Measurements from ENCODE around the gene KCNE1. TPM values are rescaled to one million over a fixed set of nuclear protein-coding genes. Genes with fewer than 3 reads are reported as not detected.

KCNE1 gene
- total RNA-seq, 1 donor from 2014 or later, result 21.7 TPM

GRCh38 chr21:34526618-34527290 is 14.7 kb upstream of the KCNE1 start:
- Histone ChIP-seq H3K4me1 (peaks cover 51% of the 10 kb centered on the region), H3K4me3 (peak overlapping the region; percentile 48), H3K27me3 (ENCODE audit: low read depth) (no peaks in the 10 kb centered on the region), H3K36me3 (peaks cover 3% of the 10 kb centered on the region), H3K9me3 (no peaks in the 10 kb centered on the region), H3K27ac (peak overlapping the region; percentile 91)
- intact Hi-C loops (cut with DNase I), result no loop called here
- DNase-seq (peak; percentile 62), ATAC-seq (peak; percentile 93 to 94)
- TF ChIP-seq CTCF (IDR thresholded peaks at IDR 0.05), result no peak

GRCh38 chr21:34526241-34526617 is 14.2 kb upstream of the KCNE1 start:
- Histone ChIP-seq H3K4me1 (peaks cover 56% of the 10 kb centered on the region), H3K27ac (peak overlapping the region; percentile 91), H3K36me3 (peaks cover 9% of the 10 kb centered on the region), H3K4me3 (peak overlapping the region; percentile 48), H3K9me3 (no peaks in the 10 kb centered on the region), H3K27me3 (ENCODE audit: low read depth) (no peaks in the 10 kb centered on the region)
- no peak for TF ChIP-seq CTCF (IDR thresholded peaks at IDR 0.05)
- ATAC-seq, result no peak
- intact Hi-C loops (cut with DNase I), result no loop called here
- no peak for DNase-seq

- intact Hi-C loops (cut with DNase I), result no loop called here
- no peak for TF ChIP-seq CTCF (IDR thresholded peaks at IDR 0.05)
- no peaks in the 10 kb centered on the region for H3K27me3 ChIP-seq (ENCODE audit: low read depth)
- H3K36me3 ChIP-seq, result peaks cover 22% of the 10 kb centered on the region
- H3K4me3 ChIP-seq, result peak overlapping the region; percentile 48
- H3K9me3 ChIP-seq, result no peaks in the 10 kb centered on the region
- H3K27ac ChIP-seq, result peak overlapping the region; percentile 91
- peak in 1 of 2 donors; percentile 15 for ATAC-seq
- DNase-seq, result no peak
- H3K4me1 ChIP-seq, result peaks cover 62% of the 10 kb centered on the region
Observed at GRCh38 chr21:34524646-34525601, 12.9 kb upstream of the KCNE1 start.

GRCh38 chr21:34523019-34523555 is 11.1 kb upstream of the KCNE1 start:
- Histone ChIP-seq H3K27me3 (ENCODE audit: low read depth) (no peaks in the 10 kb centered on the region), H3K4me3 (no peak overlapping the region), H3K36me3 (peaks cover 39% of the 10 kb centered on the region), H3K27ac (peak overlapping the region; percentile 38), H3K9me3 (no peaks in the 10 kb centered on the region), H3K4me1 (peaks cover 62% of the 10 kb centered on the region)
- intact Hi-C loops (cut with DNase I), result no loop called here
- no peak for DNase-seq
- no peak for TF ChIP-seq CTCF (IDR thresholded peaks at IDR 0.05)
- no peak for ATAC-seq

- Histone ChIP-seq H3K4me3 (no peak overlapping the region), H3K36me3 (peaks cover 47% of the 10 kb centered on the region), H3K27ac (no peak overlapping the region), H3K4me1 (peaks cover 57% of the 10 kb centered on the region), H3K9me3 (no peaks in the 10 kb centered on the region), H3K27me3 (ENCODE audit: low read depth) (no peaks in the 10 kb centered on the region)
- DNase-seq (no peak), ATAC-seq (no peak)
- TF ChIP-seq CTCF (IDR thresholded peaks at IDR 0.05), result no peak
- intact Hi-C loops (cut with DNase I), result no loop called here
Observed at GRCh38 chr21:34522284-34522683, 10.3 kb upstream of the KCNE1 start.
